Activated CD4-positive, alpha-beta T cell treated with anti-CD3 and anti-CD28 coated beads for 24 hours (primary cell): ENCODE measurements around the gene ITPRIPL1.

Experiments used
- DNase-seq, 2 donors: peaks; one replicate each; pipeline ENCODE4 v3.0.0-alpha.2; 2020; ENCODE audit warnings: low read depth in 2 of 2

The ITPRIPL1 gene

GRCh38 chr2:96323849-96324248 is 1.3 kb upstream of the ITPRIPL1 start:
- DNase-seq: no peak

- no peak for DNase-seq
These were observed 436 bp upstream of the ITPRIPL1 start for GRCh38 chr2:96324721-96325040.

GRCh38 chr2:96325884-96326255 is 753 bp downstream of the ITPRIPL1 start:
- no peak for DNase-seq

- DNase-seq: no peak
These were observed 1.4 kb downstream of the ITPRIPL1 start for GRCh38 chr2:96326564-96326963.

- no peak for DNase-seq
These were observed 2.1 kb downstream of the ITPRIPL1 start for GRCh38 chr2:96326990-96327820.

- DNase-seq: no peak
These were observed 4.3 kb downstream of the ITPRIPL1 start for GRCh38 chr2:96329456-96329855.

- no peak for DNase-seq
These were observed 4.8 kb downstream of the ITPRIPL1 start for GRCh38 chr2:96329874-96330273.

GRCh38 chr2:96330407-96330806 is 5.3 kb downstream of the ITPRIPL1 start:
- no peak for DNase-seq

- no peak for DNase-seq
These were observed 8.6 kb downstream of the ITPRIPL1 start for GRCh38 chr2:96333708-96334107.

- no peak for DNase-seq
These were observed 11.1 kb downstream of the ITPRIPL1 start for GRCh38 chr2:96336104-96336775.

GRCh38 chr2:96336873-96337272 is 11.8 kb downstream of the ITPRIPL1 start:
- DNase-seq: no peak

- no peak for DNase-seq
These were observed 15.6 kb downstream of the ITPRIPL1 start for GRCh38 chr2:96340493-96341414.

GRCh38 chr2:96341641-96342040 is 16.5 kb downstream of the ITPRIPL1 start:
- DNase-seq: no peak

- DNase-seq: no peak
These were observed 17.0 kb downstream of the ITPRIPL1 start for GRCh38 chr2:96342085-96342484.

- no peak for DNase-seq
These were observed 18.9 kb downstream of the ITPRIPL1 start for GRCh38 chr2:96344011-96344410.

GRCh38 chr2:96345438-96345837 is 20.3 kb downstream of the ITPRIPL1 start:
- no peak for DNase-seq

GRCh38 chr2:96345868-96346462 is 20.8 kb downstream of the ITPRIPL1 start:
- no peak for DNase-seq

GRCh38 chr2:96347395-96347794 is 22.3 kb downstream of the ITPRIPL1 start:
- no peak for DNase-seq

- DNase-seq: no peak
These were observed 28.0 kb downstream of the ITPRIPL1 start for GRCh38 chr2:96353032-96353561.

- no peak for DNase-seq
These were observed 28.5 kb downstream of the ITPRIPL1 start for GRCh38 chr2:96353606-96354101.

- DNase-seq: no peak
These were observed 29.4 kb downstream of the ITPRIPL1 start for GRCh38 chr2:96354492-96354891.

- DNase-seq: no peak
These were observed 31.8 kb downstream of the ITPRIPL1 start for GRCh38 chr2:96356889-96357288.
